Stimulated activated CD8-positive, alpha-beta memory T cell treated with anti-CD3 and anti-CD28 coated beads, Interleukin-15, amount 100 ng/mL, for 1 hour (primary cell): ENCODE measurements around the gene CCDC30.

Source experiments
- DNase-seq: peaks from one replicate; pipeline ENCODE4 v3.0.0-alpha.2; 2020; ENCODE audit warnings: low read depth

Gene CCDC30

GRCh38 chr1:42692461-42692860 is 229.4 kb downstream of the CCDC30 start:
- no peak for DNase-seq

- DNase-seq, result no peak
These were observed 229.8 kb downstream of the CCDC30 start for GRCh38 chr1:42692911-42693310.

GRCh38 chr1:42698081-42698813 is 235.2 kb downstream of the CCDC30 start:
- no peak for DNase-seq

GRCh38 chr1:42700006-42700405 is 236.9 kb downstream of the CCDC30 start:
- no peak for DNase-seq

- no peak for DNase-seq
These were observed 240.9 kb downstream of the CCDC30 start for GRCh38 chr1:42703888-42704464.
